KMS-11 (cell line): Measurements from ENCODE around the gene OTUD6A.

ENCODE experiments used
- H2AFZ ChIP-seq: fragments of 200-600 bp; sonication (generic); 2 replicates; pipeline ENCODE4 v1.6.1; 2016; ENCODE audit warnings: antibody characterized with exemption, mixed run types, low read depth
- H3K27ac ChIP-seq: fragments of 200-600 bp; sonication (generic); 2 replicates; pipeline ENCODE4 v1.6.1; 2016; ENCODE audit warnings: mild to moderate bottlenecking, mixed run types
- H3K27me3 ChIP-seq: fragments of 200-600 bp; sonication (generic); 2 replicates; pipeline ENCODE4 v1.6.1; 2017; ENCODE audit warnings: mild to moderate bottlenecking, low read depth, mixed run types, moderate library complexity; ENCODE audit not compliant: insufficient read depth
- H3K36me3 ChIP-seq: fragments of 200-600 bp; sonication (generic); 2 replicates; pipeline ENCODE4 v1.6.1; 2017; ENCODE audit warnings: mild to moderate bottlenecking, mixed run types; ENCODE audit not compliant: insufficient read depth
- H3K4me1 ChIP-seq: fragments of 200-600 bp; sonication (generic); 2 replicates; pipeline ENCODE4 v1.6.1; 2016; ENCODE audit warnings: mild to moderate bottlenecking, low read depth, mixed run types; ENCODE audit not compliant: poor library complexity, severe bottlenecking
- H3K4me2 ChIP-seq: fragments of 200-600 bp; sonication (generic); 2 replicates; pipeline ENCODE4 v1.7.0; 2016; ENCODE audit warnings: mild to moderate bottlenecking, mixed run types
- H3K4me3 ChIP-seq: fragments of 200-600 bp; sonication (generic); IDR thresholded peaks from 2 replicates; pipeline ENCODE4 v1.6.1; 2017; ENCODE audit warnings: low read depth, low read length, mixed read lengths; ENCODE audit not compliant: insufficient read depth
- H3K79me2 ChIP-seq: fragments of 200-600 bp; sonication (generic); 2 replicates; pipeline ENCODE4 v1.6.1; 2016; ENCODE audit warnings: low read depth, mixed run types; ENCODE audit not compliant: insufficient read depth
- H3K9ac ChIP-seq: fragments of 200-600 bp; sonication (generic); 2 replicates; pipeline ENCODE4 v1.6.1; 2016; ENCODE audit warnings: mild to moderate bottlenecking, mixed run types
- H4K20me1 ChIP-seq: fragments of 200-600 bp; sonication (generic); 2 replicates; pipeline ENCODE4 v1.6.1; 2016; ENCODE audit warnings: mild to moderate bottlenecking, mixed run types; ENCODE audit not compliant: insufficient read depth
- CTCF ChIP-seq: fragments of 200-600 bp; sonication (generic); conservative IDR thresholded peaks from 2 replicates; pipeline ENCODE4 v1.6.1; 2017; ENCODE audit warnings: low read depth, mild to moderate bottlenecking, antibody characterized with exemption, low read length, moderate library complexity, mixed read lengths

Gene OTUD6A

GRCh38 chrX:70046978-70047377, 15.3 kb upstream of the OTUD6A start:
- H3K36me3 ChIP-seq: no peaks in the 10 kb centered on the region
- no peak for TF ChIP-seq CTCF
- no peaks in the 10 kb centered on the region for H4K20me1 ChIP-seq
- H2AFZ ChIP-seq: no peak overlapping the region
- no peak overlapping the region for H3K4me3 ChIP-seq
- H3K79me2 ChIP-seq: no peaks in the 10 kb centered on the region
- H3K27ac ChIP-seq: no peak overlapping the region
- no peaks in the 10 kb centered on the region for H3K4me1 ChIP-seq
- no peak overlapping the region for H3K9ac ChIP-seq
- H3K27me3 ChIP-seq: no peaks in the 10 kb centered on the region
- H3K4me2 ChIP-seq: no peak overlapping the region

- Histone ChIP-seq H3K27me3 (no peaks in the 10 kb centered on the region), H3K36me3 (no peaks in the 10 kb centered on the region), H3K4me3 (no peak overlapping the region), H4K20me1 (no peaks in the 10 kb centered on the region), H2AFZ (no peak overlapping the region), H3K79me2 (no peaks in the 10 kb centered on the region), H3K27ac (no peak overlapping the region), H3K4me2 (no peak overlapping the region), H3K4me1 (no peaks in the 10 kb centered on the region), H3K9ac (no peak overlapping the region)
- TF ChIP-seq CTCF: no peak
Observed at GRCh38 chrX:70049406-70049805, 12.9 kb upstream of the OTUD6A start.

- no peak within 1 kb of the TSS for H3K27ac ChIP-seq
- no peaks in the 10 kb centered on the region for H3K4me1 ChIP-seq
- no peak within 1 kb of the TSS for H3K4me3 ChIP-seq
- H3K36me3 ChIP-seq: no peaks in the 10 kb centered on the region
- H4K20me1 ChIP-seq: no peaks in the 10 kb centered on the region
- H2AFZ ChIP-seq: no peak within 1 kb of the TSS
- H3K27me3 ChIP-seq: no peaks in the 10 kb centered on the region
- no peak within 1 kb of the TSS for H3K4me2 ChIP-seq
- H3K9ac ChIP-seq: no peak within 1 kb of the TSS
- no peaks in the 10 kb centered on the region for H3K79me2 ChIP-seq
- no peak for TF ChIP-seq CTCF
Observed at GRCh38 chrX:70049925-70050324, 12.3 kb upstream of the OTUD6A start, which contains the start of gene AWAT2. Gene AWAT2 (minus strand): TSS chrX:70049938. CDS start chrX:70049932, 6 bp downstream.

- no peaks in the 10 kb centered on the region for H3K27me3 ChIP-seq
- H2AFZ ChIP-seq: no peak overlapping the region
- no peaks in the 10 kb centered on the region for H3K4me1 ChIP-seq
- H3K27ac ChIP-seq: no peak overlapping the region
- no peaks in the 10 kb centered on the region for H3K36me3 ChIP-seq
- no peak overlapping the region for H3K4me2 ChIP-seq
- no peak for TF ChIP-seq CTCF
- H3K79me2 ChIP-seq: no peaks in the 10 kb centered on the region
- H3K9ac ChIP-seq: no peak overlapping the region
- no peak overlapping the region for H3K4me3 ChIP-seq
- H4K20me1 ChIP-seq: no peaks in the 10 kb centered on the region
Observed at GRCh38 chrX:70052895-70053615, 9.2 kb upstream of the OTUD6A start.
